PC-9 (cell line): ENCODE results near the gene CEP68. TPM values are rescaled to one million over a fixed set of nuclear protein-coding genes. Genes with fewer than 3 reads are reported as not detected.

Experiments
- BruUV-seq: library from RNA; stranded (reverse); fragments of 400-500 nt; replicated peaks from 2 replicates; lab custom pipeline; 2021; lab: Mats Ljungman, UMichigan
- CTCF ChIA-PET: fragments of 300-600 bp; sonication (Branson Sonifier 250); formaldehyde crosslinking; loops from one replicate; lab custom pipeline; 2022; ENCODE audit warnings: antibody characterized with exemption; lab: Charles Lee
- POLR2A ChIA-PET: fragments of 300-600 bp; sonication (Branson Sonifier 250); formaldehyde crosslinking; loops from one replicate; lab custom pipeline; 2022; ENCODE audit warnings: antibody characterized with exemption; ENCODE audit not compliant: unreplicated experiment; lab: Charles Lee
- DNase-seq, 2 experiments: peaks; one replicate each; pipeline versions ENCODE4 v3.0.0 to v3.0.0-alpha.2; 2015 to 2022; ENCODE audit warnings: mixed read lengths in 1 of 2
- H2AFZ ChIP-seq: fragments of 200-600 bp; sonication (generic); 2 replicates; pipeline ENCODE4 v1.8.1; 2017; ENCODE audit warnings: antibody characterized with exemption
- H3F3A ChIP-seq: fragments of 200-600 bp; sonication (generic); 2 replicates; pipeline ENCODE4 v1.8.1; 2017; ENCODE audit warnings: antibody characterized with exemption, mild to moderate bottlenecking, low read depth; ENCODE audit not compliant: insufficient read depth
- H3K27ac ChIP-seq: fragments of 200-600 bp; sonication (generic); 2 replicates; pipeline ENCODE4 v1.6.1; 2016; ENCODE audit warnings: mixed run types
- H3K27me3 ChIP-seq: fragments of 200-600 bp; sonication (generic); 2 replicates; pipeline ENCODE4 v1.6.1; 2016; ENCODE audit warnings: low read depth, mixed run types; ENCODE audit not compliant: insufficient read depth
- H3K36me3 ChIP-seq: fragments of 200-600 bp; sonication (generic); 2 replicates; pipeline ENCODE4 v1.6.1; 2016; ENCODE audit warnings: low read depth, mixed run types
- H3K4me1 ChIP-seq: fragments of 200-600 bp; sonication (generic); replicated peaks from 2 replicates; pipeline ENCODE4 v1.6.1; 2016; ENCODE audit warnings: mixed run types; ENCODE audit not compliant: insufficient read depth
- H3K4me2 ChIP-seq: fragments of 200-600 bp; sonication (generic); 2 replicates; pipeline ENCODE4 v1.6.1; 2017; ENCODE audit warnings: mixed run types
- H3K4me3 ChIP-seq: fragments of 200-600 bp; sonication (generic); 2 replicates; pipeline ENCODE4 v1.6.1; 2016; ENCODE audit warnings: mixed run types
- H3K79me2 ChIP-seq: fragments of 200-600 bp; sonication (generic); 2 replicates; pipeline ENCODE4 v1.6.1; 2017; ENCODE audit warnings: low read depth, mixed run types
- H3K9me2 ChIP-seq: fragments of 200-600 bp; sonication (generic); 2 replicates; pipeline ENCODE4 v1.8.1; 2017; ENCODE audit warnings: mild to moderate bottlenecking; ENCODE audit not compliant: insufficient read depth
- H3K9me3 ChIP-seq: fragments of 200-600 bp; sonication (generic); 2 replicates; pipeline ENCODE4 v1.8.1; 2016; ENCODE audit warnings: low read depth; ENCODE audit not compliant: insufficient read depth
- H4K20me1 ChIP-seq: fragments of 200-600 bp; sonication (generic); 2 replicates; pipeline ENCODE4 v1.8.1; 2017; ENCODE audit not compliant: insufficient read depth
- CTCF ChIP-seq: fragments of 200-600 bp; sonication (generic); conservative IDR thresholded peaks from 2 replicates; pipeline ENCODE4 v1.6.1; 2017; ENCODE audit warnings: mixed run types, antibody characterized with exemption, mild to moderate bottlenecking, moderate library complexity
- EZH2 ChIP-seq: fragments of 200-600 bp; sonication (generic); IDR thresholded peaks from 2 replicates; pipeline ENCODE4 v1.8.0; 2017; ENCODE audit warnings: antibody characterized with exemption, low read depth
- intact Hi-C: fragments of 100-400 bp; cut with micrococcal nuclease; formaldehyde crosslinking; loops from one replicate; pipeline ENCODE4 v1.10.0; 2022; ENCODE audit not compliant: unreplicated experiment
- total RNA-seq: library from RNA; stranded (reverse); gene quantifications from 2 replicates; pipeline ENCODE4 v1.2.3, GENCODE V29; 2021

The CEP68 gene
- total RNA-seq, 1 experiment from 2014 or later, result 10.8 TPM

- ChIA-PET POLR2A (no interaction called here), CTCF (no interaction called here)
- no peaks in the 10 kb centered on the region for H3K27me3 ChIP-seq
- peaks cover 10% of the 10 kb centered on the region; the same call in 1 of the 2 replicates for H3F3A ChIP-seq
- no peak overlapping the region for H2AFZ ChIP-seq
- no peaks in the 10 kb centered on the region for H3K79me2 ChIP-seq
- H3K9me3 ChIP-seq, result no peaks in the 10 kb centered on the region
- peaks cover 18% of the 10 kb centered on the region for H3K4me1 ChIP-seq
- no peak overlapping the region for H3K4me2 ChIP-seq
- H3K27ac ChIP-seq, result no peak overlapping the region
- no peaks in the 10 kb centered on the region for H3K9me2 ChIP-seq
- no peak overlapping the region for H3K4me3 ChIP-seq
- no TSS peak for BruUV-seq
- no peaks in the 10 kb centered on the region for H3K36me3 ChIP-seq
- no peak for DNase-seq
- TF ChIP-seq CTCF (no peak), EZH2 (no peak)
- peaks cover 7% of the 10 kb centered on the region for H4K20me1 ChIP-seq
- intact Hi-C loops, result loop anchor here (10.0 kb wide), 1 partner anchor 102 kb away; no protein-coding TSS in a partner anchor
Measured at GRCh38 chr2:65062843-65063825, 6.9 kb downstream of the CEP68 start.

- peak overlapping the region; percentile 2; the same call in 1 of the 2 replicates for H3K27ac ChIP-seq
- H3K4me2 ChIP-seq, result peak overlapping the region; percentile 6; the same call in 1 of the 2 replicates
- peaks cover 7% of the 10 kb centered on the region; the same call in 1 of the 2 replicates for H4K20me1 ChIP-seq
- peaks cover 10% of the 10 kb centered on the region; the same call in 1 of the 2 replicates for H3F3A ChIP-seq
- CTCF ChIA-PET, result interaction anchor here (0.6 to 0.8 kb wide), 2 partner anchors 108 to 122 kb away, joined by 4 read pairs; no protein-coding TSS in a partner anchor
- no peaks in the 10 kb centered on the region for H3K9me2 ChIP-seq
- no TSS peak for BruUV-seq
- no peaks in the 10 kb centered on the region for H3K27me3 ChIP-seq
- TF ChIP-seq CTCF (peak; percentile 66), EZH2 (no peak)
- POLR2A ChIA-PET, result interaction anchor here (0.7 kb wide), 1 partner anchor 512 kb away, joined by 3 read pairs; no protein-coding TSS in a partner anchor
- no peaks in the 10 kb centered on the region for H3K36me3 ChIP-seq
- peaks cover 17% of the 10 kb centered on the region for H3K4me1 ChIP-seq
- intact Hi-C loops, result loop anchor here (1.0 to 10.0 kb wide), 3 partner anchors 100 to 508 kb away; no protein-coding TSS in a partner anchor
- H3K9me3 ChIP-seq, result no peaks in the 10 kb centered on the region
- H2AFZ ChIP-seq, result no peak overlapping the region
- no peaks in the 10 kb centered on the region for H3K79me2 ChIP-seq
- DNase-seq, result peak in 1 of 2 experiments; percentile 22
- no peak overlapping the region for H3K4me3 ChIP-seq
Measured at GRCh38 chr2:65064728-65065552, 8.7 kb downstream of the CEP68 start.
